ENCODE results near the gene UGT2B10.

UGT2B10 gene

GRCh38 chr4:68869274-68869773, 53.5 kb downstream of the UGT2B10 start:
- DNase-seq (ENCODE audit: insufficient read length, low spot score): no peak
- FAIRE-seq: no peak

GRCh38 chr4:68871809-68872642, 56.2 kb downstream of the UGT2B10 start:
- FAIRE-seq: no peak
- no peak for DNase-seq (ENCODE audit: insufficient read length, low spot score)

DNA sequence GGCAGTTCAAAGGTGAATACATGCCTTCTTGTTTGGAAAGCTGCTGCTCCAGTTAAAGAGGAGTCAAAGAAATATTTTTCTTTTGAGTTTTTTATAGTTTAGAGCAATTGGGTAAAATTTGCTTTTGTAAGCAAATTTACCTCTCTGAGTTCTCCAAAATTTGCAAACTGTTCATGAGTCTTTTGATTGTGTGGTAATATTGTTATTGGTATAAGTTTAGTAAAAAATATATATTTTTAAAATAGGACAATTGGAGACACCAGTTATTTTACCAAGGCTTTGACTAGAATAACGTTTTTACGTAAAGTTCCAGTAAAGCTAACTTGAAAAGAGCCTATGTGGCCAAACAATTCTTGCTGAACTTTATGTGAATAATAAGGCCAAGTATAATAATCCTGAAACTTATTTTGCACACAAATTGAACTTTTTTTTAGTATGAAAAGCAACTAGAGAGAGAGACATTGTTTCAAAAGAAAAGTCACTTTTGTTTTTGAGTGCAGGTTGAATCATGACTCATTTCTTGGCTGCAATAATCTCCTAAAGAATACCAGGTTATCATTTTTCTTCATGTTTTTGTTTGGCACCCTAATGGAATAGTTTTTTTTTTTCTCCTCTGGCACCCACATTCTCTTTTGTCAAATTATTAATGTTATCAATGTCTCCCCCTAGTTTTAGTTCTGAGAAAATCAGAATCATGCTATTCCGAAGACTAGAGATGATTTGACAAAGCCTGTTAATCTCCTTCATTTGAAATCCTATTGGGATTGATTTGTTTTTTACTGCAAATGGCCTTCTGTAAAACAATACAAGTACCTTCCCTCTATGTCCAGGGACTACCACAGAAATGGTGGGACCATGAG, 57.1 kb downstream of the UGT2B10 start:
- DNase-seq (ENCODE audit: insufficient read length, low spot score) (no peak), FAIRE-seq (no peak)

DNA sequence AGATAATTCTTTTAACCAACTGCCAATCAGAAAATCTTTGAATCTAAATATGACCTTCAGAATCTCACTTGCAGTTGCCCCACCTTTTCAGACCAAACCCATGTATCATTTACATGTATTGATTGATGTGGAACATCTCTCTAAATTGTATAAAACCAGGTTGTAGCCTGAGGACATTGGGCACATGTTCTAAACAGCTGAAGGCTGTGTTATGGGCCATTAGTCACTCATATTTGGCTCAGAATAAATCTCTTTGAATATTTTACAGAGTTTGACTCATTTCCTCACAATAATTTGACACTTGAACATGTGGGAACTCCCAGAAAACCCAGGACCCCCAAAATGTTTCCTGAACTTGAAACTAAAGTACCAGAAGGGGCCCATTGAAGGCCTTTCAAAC, 58.7 kb downstream of the UGT2B10 start:
- DNase-seq (ENCODE audit: insufficient read length, low spot score) (no peak), FAIRE-seq (no peak)

DNA sequence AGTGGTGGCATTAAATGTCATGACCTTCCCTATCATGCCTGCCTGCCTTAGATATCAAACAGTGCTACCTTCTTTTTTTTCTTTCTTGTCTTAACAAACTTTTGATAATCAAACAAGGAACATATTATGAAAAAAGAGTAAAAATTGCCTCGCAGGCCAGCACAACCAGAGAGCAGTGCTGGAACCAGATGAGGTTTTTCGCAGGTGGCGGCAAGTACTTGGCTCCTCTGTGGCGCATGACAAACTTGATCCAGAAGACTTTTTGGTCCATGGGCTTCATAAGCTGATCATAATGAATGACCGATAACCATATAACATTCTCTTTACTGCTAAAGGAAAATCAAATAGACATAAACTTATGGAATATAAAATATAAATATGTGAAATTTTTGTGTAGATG, 61.8 kb downstream of the UGT2B10 start:
- DNase-seq (ENCODE audit: insufficient read length, low spot score) (no peak), FAIRE-seq (no peak)

DNA sequence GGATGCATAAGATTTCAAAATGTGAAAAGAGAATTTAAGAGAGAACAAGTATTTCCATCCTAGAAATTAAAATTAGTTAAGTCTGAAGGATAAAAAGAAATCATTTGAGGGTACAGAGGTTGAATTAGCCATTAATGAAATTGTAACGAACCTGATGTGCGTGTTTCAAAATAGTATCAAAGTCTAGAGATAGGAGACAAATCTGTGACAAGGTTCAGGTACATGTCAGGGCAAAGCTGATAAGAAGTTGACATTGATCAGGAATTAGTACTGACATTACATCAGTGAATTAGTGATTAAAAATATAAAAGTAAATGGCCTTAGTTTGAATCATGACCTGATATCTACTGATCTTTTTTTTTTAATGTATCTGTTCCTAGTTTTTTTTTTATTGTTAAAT, 62.3 kb downstream of the UGT2B10 start:
- FAIRE-seq: no peak
- no peak for DNase-seq (ENCODE audit: insufficient read length, low spot score)
